Transverse colon (tissue), 4 donors: ENCODE data around the gene GOLPH3. TPM values are rescaled to one million over a fixed set of nuclear protein-coding genes. Genes with fewer than 3 reads are reported as not detected.

Experiments
- DNase-seq: peaks from one replicate; pipeline ENCODE4 v3.0.0-alpha.2; 2019
- H3K27ac ChIP-seq, 4 donors: fragments of 200-600 bp; sonication (generic); 2 replicates each; pipeline ENCODE4 v1.5.1; 2016 to 2018; ENCODE audit warnings: inconsistent platforms in 4 of 4
- H3K27me3 ChIP-seq: fragments of 200-600 bp; sonication (generic); 2 replicates; pipeline ENCODE4 v1.5.1; 2017; ENCODE audit warnings: inconsistent platforms
- H3K36me3 ChIP-seq, 4 donors: fragments of 200-600 bp; sonication (generic); 2 replicates each; pipeline ENCODE4 v1.5.1; 2017 to 2019; ENCODE audit warnings: inconsistent platforms in 4 of 4
- H3K4me1 ChIP-seq, 4 donors: fragments of 200-600 bp; sonication (generic); 2 replicates each; pipeline ENCODE4 v1.5.1; 2017 to 2020; ENCODE audit warnings: inconsistent platforms in 4 of 4
- H3K4me3 ChIP-seq, 4 donors: fragments of 200-600 bp; sonication (generic); 1 replicate in 1 of 4; 2 replicates in 3 of 4; pipeline versions ENCODE4 v1.5.1 to v1.6.1; 2017 to 2019; ENCODE audit warnings: inconsistent platforms in 4 of 4
- H3K9me3 ChIP-seq, 2 donors: fragments of 200-600 bp; sonication (generic); 2 replicates each; pipeline ENCODE4 v1.5.1; 2017 to 2019; ENCODE audit warnings: inconsistent platforms in 2 of 2
- EP300 ChIP-seq: sonication (generic); formaldehyde crosslinking; IDR thresholded peaks from one replicate; pipeline ENCODE4 v1.6.1; 2017; ENCODE audit warnings: antibody characterized with exemption, low read depth
- POLR2A ChIP-seq: fragments of 450-650 bp; IDR thresholded peaks from one replicate; pipeline ENCODE4 v1.6.1; 2016; ENCODE audit warnings: antibody characterized with exemption, mild to moderate bottlenecking, moderate library complexity
- POLR2AphosphoS5 ChIP-seq, 3 donors: sonication (generic); formaldehyde crosslinking; IDR thresholded peaks; one replicate each; pipeline ENCODE4 v1.6.1; 2016; ENCODE audit warnings: antibody characterized with exemption in 3 of 3
- WGBS, 2 donors: methylation state at CpG; one replicate each; pipeline ENCODE4 v1.1.5; 2018; ENCODE audit warnings: low coverage in 1 of 2; 5-methylcytosine and 5-hydroxymethylcytosine counted together
- in situ Hi-C, 4 donors: fragments of 200-750 bp; cut with MboI; loops; one replicate each; pipeline versions ENCODE4 v1.15.0 to v1.15.1; 2017; ENCODE audit warnings: low sequenced_read_pairs in 3 of 4, low pct_ligation_motif_present in 1 of 4, low pct_unique_long_range_greater_than_20kb in 1 of 4
- intact Hi-C: fragments of 100-400 bp; cut with DNase I; formaldehyde crosslinking; loops from one replicate; pipeline ENCODE4 v1.15.1; 2023; ENCODE audit warnings: low total_unique reads
- total RNA-seq, 4 donors: library from RNA; depleted of rRNA; stranded (reverse); fragments of >200 nt; gene quantifications; one replicate each; pipeline ENCODE4 v1.1.0, GENCODE V29; 2016
- TF ChIP-seq, protein P1 (sequence below), 5 experiments: fragments of 200-600 bp in 3 of 5; fragments of 450-650 bp in 2 of 5; sonication (generic) in 3 of 5; IDR thresholded peaks; 1 replicate in 2 of 5; 2 replicates in 3 of 5; pipeline ENCODE4 v1.5.1; 2016 to 2017; ENCODE audit warnings: antibody characterized with exemption in 5 of 5, inconsistent platforms in 3 of 5, mild to moderate bottlenecking in 2 of 5, moderate library complexity in 1 of 5

GOLPH3 gene
- total RNA-seq, 4 donors from 2014 or later, result 52.1 to 666 (median 132) TPM

DNA sequence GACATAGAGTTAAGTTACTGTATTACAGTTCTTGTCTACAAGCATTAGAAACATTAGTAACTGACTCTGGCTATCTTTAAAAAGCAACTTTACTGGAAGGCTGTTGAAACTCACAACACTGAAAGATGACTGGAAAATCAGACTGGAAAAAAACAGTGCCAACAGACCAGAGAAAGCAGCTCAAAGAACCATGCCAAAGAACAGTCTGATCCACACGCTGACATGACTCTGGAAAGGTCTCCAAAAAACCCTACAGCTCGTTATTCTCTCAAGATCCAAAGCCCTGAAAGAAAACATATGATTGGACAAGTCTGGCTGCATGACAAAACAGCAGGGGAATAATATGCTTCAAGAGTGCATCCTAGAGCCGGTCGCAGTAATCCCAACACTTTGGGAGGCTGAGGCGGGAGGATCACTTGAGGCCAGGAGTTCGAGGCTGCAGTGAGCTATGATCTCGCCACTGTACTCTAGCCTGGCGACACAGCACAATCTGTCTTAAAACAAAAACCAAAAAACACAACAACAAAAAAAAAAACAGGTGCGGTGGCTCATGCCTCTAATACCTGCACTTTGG is 5.6 kb downstream of the GOLPH3 start:
- Histone ChIP-seq H3K27me3 (no peaks in the 10 kb centered on the region), H3K27ac (peak overlapping the region; percentile 61 to 100 (median 99)), H3K9me3 (no peaks in the 10 kb centered on the region), H3K36me3 (peaks cover 0 to 10% (median 2%) of the 10 kb centered on the region in 4 donors), H3K4me1 (peaks cover 33 to 82% (median 68%) of the 10 kb centered on the region in 4 donors), H3K4me3 (no peak overlapping the region)
- in situ Hi-C loops (no loop called here), intact Hi-C loops (loop anchor here (10.0 kb wide), 1 partner anchor 346 kb away; no protein-coding TSS in a partner anchor)
- WGBS, 2 donors, result 75 to 84% methylated on average over 5 to 9 of the region's 9 CpGs
- TF ChIP-seq EP300, result peak; percentile 75
- no peak for TF ChIP-seq POLR2A
- TF ChIP-seq POLR2AphosphoS5 (IDR thresholded peaks at IDR 0.05), result peak; percentile 73 to 82 (median 73)
- no peak for DNase-seq

DNA sequence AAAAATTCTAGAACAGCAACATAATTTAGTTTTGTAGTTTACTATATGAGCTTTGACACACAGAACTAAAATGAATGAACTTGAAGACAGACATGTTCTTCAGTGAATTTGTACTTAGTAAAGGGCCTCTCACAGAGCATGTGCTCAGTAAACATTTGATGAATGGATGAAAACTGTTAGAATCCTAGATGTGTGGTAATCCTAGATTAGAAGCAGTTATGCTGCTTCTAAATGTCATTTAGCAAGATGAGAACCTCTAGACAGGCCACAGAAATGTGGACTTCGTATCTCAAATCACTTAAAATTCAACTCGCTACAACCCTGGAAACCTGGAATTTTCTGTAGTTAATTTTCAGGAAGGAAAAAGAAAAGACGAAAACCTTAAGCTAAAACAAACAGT is 8.5 kb downstream of the GOLPH3 start:
- intact Hi-C loops, result loop anchor here (10.0 kb wide), 1 partner anchor 349 kb away; no protein-coding TSS in a partner anchor
- H3K9me3 ChIP-seq, result no peaks in the 10 kb centered on the region
- DNase-seq, result no peak
- H3K27me3 ChIP-seq, result no peaks in the 10 kb centered on the region
- in situ Hi-C loops, result no loop called here
- H3K4me3 ChIP-seq, result no peak overlapping the region
- WGBS, 2 donors, result 54 to 60% methylated on average over 3 of the region's 3 CpGs
- H3K36me3 ChIP-seq, result peaks cover 0 to 5% (median 0%) of the 10 kb centered on the region in 4 donors
- TF ChIP-seq EP300 (no peak), POLR2AphosphoS5 (IDR thresholded peaks at IDR 0.05) (no peak), POLR2A (no peak)
- TF ChIP-seq, protein P1, sequence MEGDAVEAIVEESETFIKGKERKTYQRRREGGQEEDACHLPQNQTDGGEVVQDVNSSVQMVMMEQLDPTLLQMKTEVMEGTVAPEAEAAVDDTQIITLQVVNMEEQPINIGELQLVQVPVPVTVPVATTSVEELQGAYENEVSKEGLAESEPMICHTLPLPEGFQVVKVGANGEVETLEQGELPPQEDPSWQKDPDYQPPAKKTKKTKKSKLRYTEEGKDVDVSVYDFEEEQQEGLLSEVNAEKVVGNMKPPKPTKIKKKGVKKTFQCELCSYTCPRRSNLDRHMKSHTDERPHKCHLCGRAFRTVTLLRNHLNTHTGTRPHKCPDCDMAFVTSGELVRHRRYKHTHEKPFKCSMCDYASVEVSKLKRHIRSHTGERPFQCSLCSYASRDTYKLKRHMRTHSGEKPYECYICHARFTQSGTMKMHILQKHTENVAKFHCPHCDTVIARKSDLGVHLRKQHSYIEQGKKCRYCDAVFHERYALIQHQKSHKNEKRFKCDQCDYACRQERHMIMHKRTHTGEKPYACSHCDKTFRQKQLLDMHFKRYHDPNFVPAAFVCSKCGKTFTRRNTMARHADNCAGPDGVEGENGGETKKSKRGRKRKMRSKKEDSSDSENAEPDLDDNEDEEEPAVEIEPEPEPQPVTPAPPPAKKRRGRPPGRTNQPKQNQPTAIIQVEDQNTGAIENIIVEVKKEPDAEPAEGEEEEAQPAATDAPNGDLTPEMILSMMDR (IDR thresholded peaks at IDR 0.05), result no peak
- H3K27ac ChIP-seq, result peak overlapping the region; percentile 61 to 100 (median 99)
- H3K4me1 ChIP-seq, result peaks cover 32 to 74% (median 63%) of the 10 kb centered on the region in 4 donors

DNA sequence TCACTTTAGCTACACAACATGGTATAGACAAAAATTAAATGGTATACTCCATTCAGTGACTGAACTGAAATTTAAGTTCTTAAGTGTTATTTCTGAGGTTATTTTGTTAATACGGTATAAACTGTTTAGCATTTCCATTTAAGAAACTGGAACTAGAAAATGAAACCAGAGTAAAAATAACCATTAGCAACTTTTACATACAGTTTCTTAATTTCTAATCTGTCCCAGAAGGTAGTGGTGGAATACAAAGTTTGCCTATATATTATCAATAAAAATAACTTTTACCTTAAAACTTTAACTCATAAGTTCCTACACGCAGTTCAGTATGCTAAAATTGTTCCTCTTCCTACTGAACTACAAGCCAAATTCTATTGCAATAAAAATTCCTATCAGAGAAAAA is 10.3 kb downstream of the GOLPH3 start:
- 45 to 51% methylated on average over 2 of the region's 2 CpGs for WGBS, 2 donors
- peaks cover 32 to 76% (median 57%) of the 10 kb centered on the region in 4 donors for H3K4me1 ChIP-seq
- no peak for DNase-seq
- no peak overlapping the region for H3K4me3 ChIP-seq
- TF ChIP-seq, protein P1 (IDR thresholded peaks at IDR 0.05), result no peak
- TF ChIP-seq POLR2A, result no peak
- TF ChIP-seq EP300, result no peak
- TF ChIP-seq POLR2AphosphoS5 (IDR thresholded peaks at IDR 0.05), result no peak
- in situ Hi-C loops (no loop called here), intact Hi-C loops (loop anchor here (10.0 kb wide), 1 partner anchor 351 kb away; no protein-coding TSS in a partner anchor)
- H3K9me3 ChIP-seq, result no peaks in the 10 kb centered on the region
- H3K27me3 ChIP-seq, result no peaks in the 10 kb centered on the region
- no peaks in the 10 kb centered on the region for H3K36me3 ChIP-seq
- H3K27ac ChIP-seq, result peak overlapping the region; percentile 38 to 99 (median 80)

DNA sequence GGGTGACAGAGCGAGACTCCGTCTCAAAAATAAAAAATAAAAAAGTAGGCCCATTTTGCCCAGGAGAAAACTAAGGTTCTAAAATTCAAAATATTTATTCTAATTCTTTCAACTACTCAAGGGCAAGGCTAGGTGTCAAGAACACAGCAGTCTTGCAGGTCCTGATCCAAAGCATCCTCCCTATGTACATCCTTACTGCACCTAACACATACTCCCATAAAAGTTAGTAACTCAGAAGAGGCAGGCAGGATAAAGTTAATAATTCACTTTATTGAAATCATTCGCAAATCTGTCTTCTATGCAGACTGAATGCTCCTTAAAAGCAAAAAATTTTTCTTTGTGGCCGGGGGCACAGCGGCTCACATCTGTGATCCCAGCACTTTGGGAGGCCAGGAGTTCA is 11.1 kb downstream of the GOLPH3 start:
- 72 to 86% methylated on average over 2 to 5 of the region's 5 CpGs for WGBS, 2 donors

DNA sequence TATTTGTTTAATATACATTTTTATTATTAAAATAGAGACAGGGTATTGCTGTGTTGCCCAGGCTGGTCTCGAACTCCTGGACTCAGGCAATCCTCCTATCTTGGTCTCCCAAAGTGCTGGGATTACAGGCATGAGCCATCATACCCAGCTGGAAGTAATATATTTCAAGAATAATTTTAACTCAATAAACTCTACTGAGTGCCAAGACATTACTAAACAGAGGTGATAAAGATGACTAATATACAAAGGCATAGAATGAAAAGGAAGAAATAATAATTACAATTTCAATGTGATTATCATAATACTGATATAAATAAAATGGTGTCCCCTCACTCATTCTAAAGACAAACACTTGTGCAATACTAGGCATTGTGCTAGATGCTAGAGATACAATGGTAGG is 13.9 kb downstream of the GOLPH3 start:
- in situ Hi-C loops (no loop called here), intact Hi-C loops (loop anchor here (10.0 kb wide), 1 partner anchor 355 kb away; no protein-coding TSS in a partner anchor)
- no peak for DNase-seq
- 85 to 93% methylated on average over 1 of the region's 1 CpG for WGBS, 2 donors
- Histone ChIP-seq H3K36me3 (no peaks in the 10 kb centered on the region), H3K27me3 (no peaks in the 10 kb centered on the region), H3K4me3 (no peak overlapping the region), H3K9me3 (no peaks in the 10 kb centered on the region), H3K27ac (no peak overlapping the region), H3K4me1 (peaks cover 21 to 57% (median 45%) of the 10 kb centered on the region in 4 donors)
- no peak for TF ChIP-seq POLR2AphosphoS5 (IDR thresholded peaks at IDR 0.05)
- TF ChIP-seq EP300, result no peak
- TF ChIP-seq, protein P1 (IDR thresholded peaks at IDR 0.05), result no peak
- no peak for TF ChIP-seq POLR2A

More for the DNA sequence above, 11.1 kb downstream of the GOLPH3 start:
- H3K4me1 ChIP-seq, result peaks cover 32 to 75% (median 55%) of the 10 kb centered on the region in 4 donors
- H3K36me3 ChIP-seq, result no peaks in the 10 kb centered on the region
- DNase-seq, result no peak
- H3K27me3 ChIP-seq, result no peaks in the 10 kb centered on the region
- peak overlapping the region; percentile 3 to 99 (median 26) for H3K27ac ChIP-seq
- intact Hi-C loops (loop anchor here (10.0 kb wide), 1 partner anchor 352 kb away; no protein-coding TSS in a partner anchor), in situ Hi-C loops (no loop called here)
- H3K9me3 ChIP-seq, result no peaks in the 10 kb centered on the region
- no peak overlapping the region for H3K4me3 ChIP-seq
- no peak for TF ChIP-seq POLR2A
